Left hindlimb (tissue), 1 donor: ENCODE measurements around the gene WDR86.
A peak's percentile ranks its signal among the peaks of the same experiment; 100 is the strongest.

ENCODE experiments used
- DNase-seq: peaks from one replicate; pipeline ENCODE4 v3.0.0-alpha.2; 2018

The WDR86 gene, protein sequence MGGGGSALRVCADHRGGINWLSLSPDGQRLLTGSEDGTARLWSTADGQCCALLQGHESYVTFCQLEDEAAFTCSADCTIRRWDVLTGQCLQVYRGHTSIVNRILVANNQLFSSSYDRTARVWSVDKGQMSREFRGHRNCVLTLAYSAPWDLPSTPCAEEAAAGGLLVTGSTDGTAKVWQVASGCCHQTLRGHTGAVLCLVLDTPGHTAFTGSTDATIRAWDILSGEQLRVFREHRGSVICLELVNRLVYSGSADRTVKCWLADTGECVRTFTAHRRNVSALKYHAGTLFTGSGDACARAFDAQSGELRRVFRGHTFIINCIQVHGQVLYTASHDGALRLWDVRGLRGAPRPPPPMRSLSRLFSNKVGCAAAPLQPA

GRCh38 chr7:151409667-151410404 is at the start of gene WDR86:
Gene WDR86, minus strand, starts transcription at chr7:151410038. Its CDS starts 449 bp downstream, at chr7:151409589.
- DNase-seq = peak; percentile 74

- DNase-seq = no peak
These were observed 47.7 kb upstream of the WDR86 start for GRCh38 chr7:151457534-151457933.

GRCh38 chr7:151456782-151457181 is 46.9 kb upstream of the WDR86 start:
- DNase-seq = no peak

DNA sequence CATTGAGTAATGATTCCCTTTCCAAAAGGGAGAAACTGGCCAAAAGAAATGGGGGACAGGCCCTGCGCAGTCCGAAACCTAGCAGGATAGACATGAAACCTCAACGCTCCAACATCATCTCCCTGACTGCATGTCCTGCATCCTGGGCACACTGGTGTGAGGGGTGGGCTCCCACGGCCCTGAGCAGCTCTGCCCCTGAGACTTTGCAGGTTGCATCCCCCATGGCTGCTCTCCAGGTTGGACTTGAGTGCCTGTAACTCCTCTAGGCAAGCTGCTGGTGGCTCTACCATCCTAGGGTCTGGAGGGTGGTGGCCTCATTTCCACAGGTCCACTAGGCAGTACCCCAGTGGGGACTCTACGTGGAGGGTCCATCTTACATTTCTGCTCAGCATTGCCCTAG is 46.4 kb upstream of the WDR86 start:
- no peak for DNase-seq

- no peak for DNase-seq
These were observed 45.9 kb upstream of the WDR86 start for GRCh38 chr7:151455690-151456089.

DNA sequence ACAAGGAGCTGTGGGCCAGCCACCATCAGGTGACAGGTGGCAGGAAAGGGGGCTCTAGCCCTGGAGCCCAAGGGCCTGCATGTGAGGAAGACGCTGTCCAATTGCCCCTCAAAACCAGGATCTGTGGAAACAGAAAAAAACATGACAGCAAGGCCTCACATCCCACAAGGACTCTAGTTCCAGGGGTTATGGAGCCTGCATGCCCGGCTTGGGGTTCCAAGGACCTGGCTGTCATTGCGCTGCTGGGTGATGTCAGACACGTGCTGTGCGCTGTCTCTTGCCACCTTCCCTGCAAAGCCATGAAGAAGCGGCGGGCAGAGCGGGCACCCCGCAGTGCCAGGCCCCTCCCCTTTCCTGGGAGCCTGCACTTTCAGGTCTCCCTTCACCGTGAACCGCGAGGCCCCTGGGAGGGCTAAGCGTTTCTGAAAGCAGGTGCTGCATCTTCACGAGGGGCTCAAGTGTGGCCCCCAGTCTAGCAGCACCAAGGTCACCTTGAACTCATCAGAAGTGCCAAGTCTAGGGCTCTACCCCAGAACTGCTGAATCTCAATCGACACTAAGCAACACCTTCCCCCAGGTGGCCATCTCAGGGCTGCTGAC is 45.2 kb upstream of the WDR86 start:
- DNase-seq = no peak

DNA sequence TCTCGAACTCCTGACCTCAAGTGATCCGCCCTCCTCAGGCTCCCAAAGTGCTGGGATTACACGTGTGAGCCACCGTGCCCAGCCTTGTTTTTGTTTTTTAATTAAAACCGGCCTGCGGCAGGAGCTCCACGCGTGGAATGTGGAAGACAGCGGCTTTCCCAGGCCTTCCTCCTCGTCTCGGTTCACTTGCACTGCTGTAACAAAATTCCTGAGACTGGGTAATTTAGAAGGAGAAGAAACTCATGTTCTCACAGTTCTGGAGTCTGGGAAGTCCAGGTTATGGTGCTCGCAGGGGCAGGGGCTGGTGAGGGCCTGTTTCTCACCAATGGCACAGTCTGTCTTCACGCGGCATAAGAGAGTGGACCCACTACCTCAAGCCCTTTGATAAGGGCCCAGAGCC is 44.5 kb upstream of the WDR86 start:
- DNase-seq = no peak

GRCh38 chr7:151453326-151453791 is 43.5 kb upstream of the WDR86 start:
- DNase-seq = no peak

DNA sequence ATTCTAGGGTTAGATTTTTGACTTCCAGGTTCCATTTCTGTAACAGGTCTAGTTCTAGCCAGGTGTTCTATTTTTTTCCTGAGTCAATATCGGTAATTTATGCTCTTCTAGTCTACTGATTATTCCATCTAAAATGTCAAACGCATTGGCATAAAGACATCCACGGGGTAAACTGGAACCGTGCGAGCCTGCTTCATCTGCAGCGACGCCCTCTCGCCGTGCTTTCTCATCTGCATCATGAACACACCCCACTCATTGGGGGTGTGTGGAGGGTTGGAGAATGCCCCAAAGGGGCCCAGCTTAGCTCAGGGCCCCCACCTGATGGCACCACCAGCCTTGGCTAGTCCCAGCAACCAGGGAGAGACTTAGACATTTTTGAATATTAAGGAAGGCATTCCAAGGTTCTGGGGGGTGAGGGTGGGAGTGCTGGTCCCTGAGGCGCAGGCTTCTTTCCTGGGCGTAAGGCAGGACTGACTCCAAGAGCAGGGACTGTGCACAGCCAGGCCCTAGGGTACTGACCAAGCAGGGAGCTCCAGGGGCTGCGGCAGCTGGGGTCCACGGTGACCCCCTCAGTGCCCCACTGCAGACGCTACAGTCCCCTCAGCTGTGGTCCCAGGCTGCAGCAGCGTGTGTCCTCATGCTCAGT is 43.0 kb upstream of the WDR86 start:
- DNase-seq = no peak

DNA sequence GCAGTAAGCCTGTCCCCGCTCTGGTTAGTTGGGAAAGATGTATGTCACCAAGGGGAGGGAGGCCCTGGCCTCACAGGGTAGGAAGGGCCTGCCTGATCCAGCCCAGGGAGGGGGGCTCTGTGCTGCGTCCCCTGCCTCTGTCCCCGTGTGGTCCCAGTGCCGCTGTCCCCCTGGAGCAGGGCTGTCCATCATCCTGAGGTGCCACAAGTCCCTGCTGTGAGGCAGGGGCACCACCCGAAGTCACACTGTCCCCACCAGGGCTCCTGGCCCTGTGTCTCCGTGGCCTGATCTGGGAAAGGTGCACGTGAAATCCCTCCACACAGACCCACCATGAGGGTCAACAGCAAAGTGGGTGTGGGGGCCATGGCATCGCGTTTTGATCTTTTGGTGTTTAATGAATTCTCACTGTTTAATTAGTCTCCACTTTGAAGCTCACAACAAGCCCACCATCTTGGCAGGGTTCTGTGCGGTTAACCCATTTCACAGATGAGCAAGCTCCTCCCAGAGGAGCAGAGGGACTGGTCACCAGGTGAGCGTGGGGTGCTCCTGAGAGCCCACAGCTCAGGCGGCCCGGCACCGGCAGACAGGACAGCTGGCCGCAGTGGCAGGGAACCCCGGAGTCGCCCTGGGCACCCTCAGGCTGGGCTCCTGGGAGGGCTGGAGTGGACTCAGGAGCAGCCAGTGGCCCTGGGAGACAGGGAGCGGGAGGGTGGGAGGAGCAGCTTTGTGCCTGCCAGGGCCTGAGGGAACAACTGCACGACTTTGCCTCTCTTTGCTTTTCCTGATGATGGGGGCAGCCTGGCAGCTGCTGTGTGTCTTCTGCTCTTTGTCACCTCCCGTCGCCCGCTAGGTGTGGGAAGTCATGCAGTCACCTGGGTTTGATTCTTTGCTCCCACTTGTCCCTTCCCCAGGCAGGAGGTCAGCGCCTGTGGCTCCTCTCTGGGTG is 42.1 kb upstream of the WDR86 start:
- no peak for DNase-seq

- no peak for DNase-seq
These were observed 41.3 kb upstream of the WDR86 start for GRCh38 chr7:151451156-151451555.

GRCh38 chr7:151449990-151450389 is 40.2 kb upstream of the WDR86 start:
- DNase-seq = no peak

GRCh38 chr7:151448261-151449252 is 38.7 kb upstream of the WDR86 start:
- peak; percentile 78 for DNase-seq

- no peak for DNase-seq
These were observed 38.0 kb upstream of the WDR86 start for GRCh38 chr7:151447901-151448260.

- no peak for DNase-seq
These were observed 37.5 kb upstream of the WDR86 start for GRCh38 chr7:151447312-151447711.

DNA sequence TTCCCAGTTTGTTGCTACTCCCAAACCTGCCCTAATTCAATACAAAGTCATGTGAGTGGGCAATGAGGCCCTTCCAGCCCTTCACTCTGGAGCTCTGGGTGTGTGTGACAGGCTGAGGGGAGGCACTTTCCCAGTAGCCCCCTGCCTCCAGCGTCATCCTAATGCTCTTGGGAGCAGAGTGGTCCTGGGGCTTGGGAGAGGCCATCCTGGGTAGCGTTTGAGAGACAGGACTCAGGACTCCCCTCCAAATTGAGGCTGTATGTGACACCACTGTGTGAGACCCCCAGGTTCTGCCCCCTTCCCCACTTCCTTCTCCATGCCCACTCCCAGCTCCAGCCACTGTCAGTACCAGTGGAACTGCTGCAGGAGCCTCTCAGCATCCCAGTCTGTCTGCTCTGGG is 36.6 kb upstream of the WDR86 start:
- DNase-seq = no peak

DNA sequence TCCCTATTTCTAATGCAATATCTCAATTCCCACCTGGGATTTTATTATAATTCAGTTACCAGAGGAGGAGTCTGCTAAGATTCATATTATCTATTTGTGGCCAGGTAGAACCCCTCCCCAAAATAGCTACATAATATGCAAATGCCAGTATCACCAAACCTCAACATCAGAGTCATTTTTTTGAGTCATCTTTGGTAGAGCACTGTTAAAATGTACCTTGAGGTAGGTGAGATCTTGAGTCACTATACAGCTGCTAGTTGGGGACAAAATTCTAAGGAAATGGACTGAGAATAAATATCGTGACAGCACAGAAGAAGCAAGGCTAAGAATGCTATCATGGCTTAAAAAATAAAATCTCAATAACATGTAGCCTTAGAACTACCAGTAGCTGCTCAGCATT is 34.8 kb upstream of the WDR86 start:
- DNase-seq = no peak

GRCh38 chr7:151442776-151443496 is 33.1 kb upstream of the WDR86 start:
- DNase-seq = no peak

DNA sequence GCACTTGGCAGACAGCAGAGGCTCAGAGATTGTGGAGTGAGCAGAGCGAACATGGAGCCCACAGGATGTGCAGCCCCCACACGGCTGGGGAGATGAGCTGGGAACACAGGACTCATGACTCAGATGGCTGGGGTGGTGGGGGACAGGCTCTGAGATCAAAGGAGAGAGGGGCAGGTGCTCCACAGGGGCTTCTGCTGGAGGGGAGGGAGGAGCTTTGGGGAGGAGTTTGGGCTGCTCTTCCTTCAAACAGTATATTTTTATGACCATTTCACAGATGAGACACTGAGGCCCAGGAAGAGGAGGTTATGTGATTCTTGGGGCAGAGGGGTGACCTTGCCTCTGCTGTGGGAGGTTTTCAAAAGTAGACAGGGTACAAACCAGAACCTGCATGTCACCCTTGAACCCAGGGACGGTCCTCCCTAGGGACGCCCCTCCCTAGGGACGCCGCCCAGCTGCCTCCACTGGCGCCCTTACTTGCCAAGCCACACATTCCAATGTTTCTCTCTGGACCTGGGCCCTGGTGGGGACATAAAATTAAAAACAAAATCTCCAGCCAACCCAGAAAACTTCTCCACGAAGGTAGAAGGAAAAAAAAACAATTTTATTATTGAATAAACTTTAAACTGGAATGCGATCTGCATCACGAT is 31.1 kb upstream of the WDR86 start:
- peak; percentile 33 for DNase-seq
